ENCODE results near the gene LAMA4.
A peak's percentile ranks its signal among the peaks of the same experiment; 100 is the strongest.

Gene LAMA4

DNA sequence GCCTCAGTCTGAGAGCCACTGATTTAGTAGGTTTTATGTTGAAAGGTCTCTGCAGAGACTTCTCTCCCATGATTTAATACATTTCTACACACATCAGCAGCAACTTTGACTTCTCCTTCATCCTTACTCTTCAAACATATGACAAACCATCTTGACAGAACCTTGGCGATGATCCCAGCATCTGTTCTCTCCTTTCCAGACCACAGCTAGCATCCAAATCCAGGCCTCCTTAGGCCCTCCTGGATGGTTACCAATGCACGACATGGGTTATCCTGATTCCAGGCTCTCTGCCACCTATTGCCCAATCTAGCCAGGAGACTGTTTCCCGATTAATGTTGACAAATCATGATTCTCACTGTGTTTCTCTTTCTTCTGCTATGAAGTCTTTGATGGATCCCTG is 16.8 kb downstream of the LAMA4 start:
- DNase-seq: no peak

DNA sequence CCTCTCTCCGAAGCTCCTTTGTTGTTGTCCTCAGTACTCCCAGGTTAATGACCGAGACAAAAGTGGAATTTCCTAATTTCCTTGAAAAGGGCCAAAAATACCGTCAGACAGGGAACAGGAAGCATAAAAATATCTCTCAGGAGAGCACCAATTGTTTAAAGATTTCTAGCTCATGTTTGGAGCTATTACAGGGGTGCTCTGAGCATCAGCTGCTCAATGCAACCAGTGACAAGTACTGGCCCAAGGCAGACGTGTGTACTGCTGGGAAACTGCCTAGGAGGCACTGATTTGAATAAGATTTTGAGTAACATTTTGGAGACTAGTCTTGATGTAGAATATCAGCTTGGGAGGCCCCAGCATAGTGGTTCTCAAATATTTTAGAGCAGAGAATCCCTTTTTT is 17.3 kb downstream of the LAMA4 start:
- no peak for DNase-seq

- DNase-seq: peak; percentile 60
These were observed 18.4 kb downstream of the LAMA4 start for GRCh38 chr6:112235956-112236355.

- peak; percentile 18 for DNase-seq
These were observed 19.8 kb downstream of the LAMA4 start for GRCh38 chr6:112234601-112235000.

DNA sequence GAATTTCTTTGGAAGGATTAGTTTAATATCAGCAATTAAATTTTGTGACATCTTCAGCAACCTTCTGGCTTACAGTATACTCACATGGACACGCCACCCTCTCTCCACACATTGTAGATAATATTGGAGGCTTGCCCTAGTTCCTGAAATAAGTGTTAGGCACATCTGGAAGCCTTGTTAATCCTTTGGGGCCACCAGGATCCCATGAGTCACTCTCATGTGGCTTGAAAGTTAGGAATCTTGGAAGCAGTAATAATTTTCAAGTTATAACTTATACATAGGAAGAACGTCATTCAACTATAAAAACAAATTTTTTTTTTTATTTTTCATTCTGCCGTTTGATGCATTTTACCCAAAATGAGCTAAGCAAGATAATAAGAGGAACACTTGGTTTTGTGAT is 20.5 kb downstream of the LAMA4 start:
- DNase-seq: no peak

- no peak for DNase-seq
These were observed 21.5 kb downstream of the LAMA4 start for GRCh38 chr6:112232845-112233256.

DNA sequence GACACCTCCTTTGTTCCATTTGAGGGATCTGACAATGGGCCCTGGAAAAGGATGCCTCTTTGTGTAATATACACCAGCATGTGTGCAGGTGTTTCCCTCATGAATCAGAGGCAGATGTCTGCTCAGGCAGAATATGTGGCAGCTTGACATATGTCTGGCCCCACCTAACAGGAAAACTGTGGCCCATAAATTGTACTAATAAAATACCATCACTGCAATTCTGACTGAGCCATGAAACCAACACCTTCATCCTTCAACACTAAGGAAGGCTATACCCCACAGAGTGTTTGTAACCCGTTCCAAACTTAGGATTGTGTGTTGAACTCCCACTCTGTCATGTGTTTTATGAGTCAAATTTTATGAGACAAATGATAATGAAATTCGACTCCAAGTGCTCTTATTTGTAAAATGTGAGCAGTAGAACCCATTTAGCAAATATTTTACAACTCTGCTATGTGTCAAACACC is 22.7 kb downstream of the LAMA4 start:
- DNase-seq: no peak

GRCh38 chr6:112231164-112231563 is 23.2 kb downstream of the LAMA4 start:
- no peak for DNase-seq

DNA sequence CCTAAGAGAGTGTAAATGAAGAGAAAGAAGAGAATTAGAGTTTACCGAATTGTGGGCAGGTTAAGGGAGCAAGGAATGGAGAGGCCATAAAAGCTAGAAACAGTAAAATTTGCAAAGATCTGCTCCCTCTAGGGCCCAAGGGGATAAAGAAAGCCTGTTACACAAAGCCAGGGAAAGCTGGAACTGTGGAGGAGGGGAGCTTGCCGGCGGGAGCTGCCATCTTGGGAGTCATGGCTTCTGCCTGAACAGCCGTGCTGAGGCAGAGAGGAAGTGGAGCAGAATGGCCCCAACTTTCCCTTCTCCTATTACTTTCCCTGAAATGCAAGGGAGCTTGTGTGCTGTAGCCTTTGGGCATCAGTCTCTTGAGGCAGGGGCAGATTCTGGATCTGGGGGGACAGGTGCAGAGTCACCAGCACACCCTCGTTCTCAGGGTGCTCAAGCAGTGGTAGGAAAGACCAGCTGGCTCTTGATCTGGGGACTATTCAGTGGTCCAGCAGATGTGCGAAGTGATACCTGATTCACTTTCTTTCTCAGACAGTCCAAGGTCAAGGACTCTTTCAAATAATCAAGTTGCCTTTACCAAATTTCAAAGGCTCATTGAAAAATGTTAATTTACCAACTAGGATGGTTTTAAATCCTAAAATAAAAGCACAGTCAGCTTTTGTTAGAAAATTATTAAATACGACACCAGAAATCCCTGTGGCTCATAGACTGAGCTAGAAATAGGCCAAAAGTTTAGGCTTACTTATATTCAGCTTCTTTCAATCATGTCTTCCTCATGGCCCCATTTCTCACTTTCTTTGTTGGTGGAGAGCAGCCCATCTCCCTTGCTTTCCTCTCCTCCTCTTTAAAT is 25.7 kb downstream of the LAMA4 start:
- DNase-seq: no peak

DNA sequence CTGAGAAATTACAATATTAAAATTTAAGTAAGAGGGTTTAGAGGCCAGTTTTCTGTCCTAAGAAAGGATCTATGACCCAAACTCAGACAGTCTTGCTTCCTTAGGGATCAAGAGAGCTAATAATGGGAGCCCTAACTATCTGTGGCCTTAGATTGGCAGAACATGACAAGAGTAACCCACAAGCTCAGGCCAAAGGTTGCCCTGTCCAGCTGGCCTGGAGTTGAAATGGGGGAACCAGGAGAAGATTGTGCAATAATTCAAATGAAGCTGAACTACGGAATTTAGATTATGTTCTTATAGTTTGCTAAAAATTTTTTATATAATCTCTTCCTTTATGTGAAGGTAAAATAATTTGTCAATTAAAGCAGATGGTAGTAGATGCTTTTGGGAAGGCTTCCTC is 26.4 kb downstream of the LAMA4 start:
- no peak for DNase-seq

- no peak for DNase-seq
These were observed 27.0 kb downstream of the LAMA4 start for GRCh38 chr6:112227411-112227810.

- DNase-seq: no peak
These were observed 28.7 kb downstream of the LAMA4 start for GRCh38 chr6:112225691-112226090.

- no peak for DNase-seq
These were observed 30.3 kb downstream of the LAMA4 start for GRCh38 chr6:112224088-112224487.

GRCh38 chr6:112223070-112223861 is 31.1 kb downstream of the LAMA4 start:
- no peak for DNase-seq

DNA sequence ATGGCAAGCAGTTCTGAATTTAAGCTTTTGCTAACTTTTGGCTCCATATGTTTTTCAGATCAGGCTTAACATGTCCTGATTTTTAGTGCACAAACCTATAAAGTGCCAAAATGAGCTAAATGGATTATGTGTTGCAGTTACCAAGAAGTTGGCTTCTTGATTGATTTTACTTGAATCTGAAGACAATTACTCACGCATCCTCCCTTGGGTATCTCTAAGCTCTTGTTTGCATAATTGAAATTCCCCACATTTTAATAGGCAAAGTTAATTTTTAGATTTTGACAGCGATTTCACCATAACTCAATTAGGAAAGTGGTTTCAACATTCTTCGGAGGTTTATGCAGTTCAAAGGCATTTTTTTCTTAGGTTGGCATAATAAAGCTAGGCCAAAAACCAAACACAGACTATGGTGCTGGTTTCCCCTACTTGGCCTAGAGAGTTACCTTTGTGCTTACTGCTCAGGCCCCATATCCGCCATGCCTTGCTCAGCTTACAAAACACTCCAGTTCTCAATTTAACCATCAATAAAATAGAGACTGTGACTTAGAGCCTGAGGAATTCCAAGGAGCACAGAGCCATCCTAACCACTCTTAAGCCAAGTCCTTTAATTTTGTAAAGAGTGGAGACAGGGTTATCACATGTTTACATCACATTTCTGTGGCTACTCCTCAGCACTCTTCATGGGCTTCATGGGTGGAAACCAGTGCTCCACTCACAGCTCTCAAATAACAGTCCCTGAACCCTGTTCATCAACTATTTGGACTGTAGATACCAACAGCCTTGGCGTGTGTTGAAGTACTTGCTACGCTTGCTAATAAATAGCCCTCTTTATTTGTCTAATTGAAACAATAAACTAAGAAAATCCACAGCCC is 32.1 kb downstream of the LAMA4 start:
- no peak for DNase-seq

DNA sequence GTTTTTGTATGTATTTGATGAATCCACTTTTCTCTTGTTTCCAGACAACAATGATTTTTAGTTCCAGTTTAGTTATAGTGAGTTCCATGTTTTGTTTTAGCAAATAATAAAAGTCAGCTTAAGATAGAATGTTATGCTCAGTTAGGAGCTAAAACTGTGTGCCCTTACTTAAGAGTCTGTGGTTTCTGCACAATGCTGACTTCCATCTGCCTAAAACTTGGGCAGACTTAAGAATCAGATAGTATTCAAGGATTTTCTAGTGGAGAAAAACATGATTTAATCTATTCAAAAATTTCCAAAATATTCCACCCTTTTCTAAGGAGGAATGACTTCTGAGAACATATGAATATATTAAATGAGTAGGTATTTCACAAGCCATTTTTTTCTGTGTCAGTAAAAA is 32.8 kb downstream of the LAMA4 start:
- DNase-seq: no peak

GRCh38 chr6:112218563-112218962 is 35.8 kb downstream of the LAMA4 start:
- no peak for DNase-seq

GRCh38 chr6:112216662-112217551 is 37.5 kb downstream of the LAMA4 start:
- no peak for DNase-seq

DNA sequence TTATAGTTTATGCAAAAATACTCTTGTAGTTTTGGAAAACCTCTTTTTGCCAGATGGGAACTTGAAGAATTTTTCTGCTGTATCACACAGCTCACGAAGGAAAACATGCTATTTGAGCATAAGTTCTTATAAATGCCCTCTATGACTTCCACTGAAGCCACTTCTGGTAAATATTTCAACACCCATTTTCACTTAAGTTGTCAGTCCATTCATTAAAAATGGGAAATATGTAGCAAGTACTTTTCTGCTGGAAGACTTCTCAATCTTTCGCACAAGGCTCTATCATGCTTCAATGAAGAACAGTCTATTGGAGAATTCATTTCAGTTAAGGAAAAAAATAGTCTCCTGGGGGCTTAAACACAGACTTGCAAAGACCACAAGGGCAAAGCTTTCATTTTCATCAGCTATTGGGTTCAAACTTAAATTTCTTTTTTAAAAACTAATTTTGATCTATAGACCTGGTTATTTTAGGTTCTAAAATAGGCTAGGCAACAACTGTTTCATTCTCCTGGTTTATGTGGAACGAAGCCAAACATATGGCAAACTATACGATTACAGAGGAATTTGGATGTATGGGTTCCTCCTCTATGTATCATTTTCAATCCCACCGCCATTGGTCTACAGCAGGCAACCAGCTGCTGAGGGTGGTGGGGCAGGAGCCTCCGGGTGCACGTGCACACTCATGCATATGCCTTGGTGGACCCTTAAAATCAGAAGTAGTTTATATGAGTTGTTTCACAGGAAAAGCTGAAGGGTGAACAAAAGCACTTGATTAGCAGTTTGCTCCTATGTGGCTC is 38.7 kb downstream of the LAMA4 start:
- DNase-seq: no peak

DNA sequence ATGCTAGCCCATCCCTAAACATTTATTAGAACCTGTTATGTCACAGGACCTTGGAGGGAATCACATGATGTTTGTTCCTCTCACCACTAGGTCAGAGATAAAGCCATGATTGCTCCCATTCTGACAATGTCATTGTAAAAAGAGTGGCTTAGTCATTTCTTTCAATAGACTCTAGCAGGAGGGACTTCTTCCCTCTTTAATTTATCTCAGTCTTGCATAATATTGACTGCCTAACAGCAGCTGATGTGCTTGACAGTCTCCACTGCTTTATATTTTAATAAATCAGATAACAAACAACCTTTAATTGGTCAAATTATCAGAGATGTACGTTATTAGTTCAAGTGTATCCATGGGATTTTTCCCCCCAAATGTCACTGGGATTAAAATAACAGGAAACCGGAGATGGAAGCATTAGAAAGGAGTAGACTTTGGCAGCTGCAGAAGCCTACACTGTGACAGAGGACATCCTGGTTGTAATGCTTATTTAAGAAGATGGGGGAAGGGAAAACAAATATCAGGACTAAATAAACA is 39.6 kb downstream of the LAMA4 start:
- DNase-seq: peak; percentile 47

DNA sequence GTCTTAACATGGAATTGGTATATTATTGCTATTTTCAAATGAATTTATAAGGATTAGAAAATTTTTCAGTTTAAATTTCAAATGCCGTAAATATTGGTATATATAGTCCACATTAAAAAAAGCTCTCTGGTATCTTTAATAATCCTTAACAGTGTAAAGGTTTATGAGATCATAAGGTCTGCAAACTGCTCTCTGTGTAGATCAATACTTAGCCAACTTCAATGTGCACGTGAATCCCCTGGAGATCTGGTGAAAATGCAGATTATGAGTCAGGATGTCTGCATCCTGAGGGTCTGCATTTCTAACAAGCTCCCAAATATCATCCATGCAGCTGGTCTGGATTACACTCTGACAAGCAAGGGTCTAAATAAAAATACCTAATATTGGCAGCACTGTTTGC is 43.5 kb downstream of the LAMA4 start:
- DNase-seq: no peak

Data from hematopoietic multipotent progenitor cell treated with erythropoietin and hydrocortisone succinate and interleukin-3 and kit ligand, for 4 days (in vitro differentiated cells).